H1 (cell line): ENCODE measurements around the gene PPIL4. TPM values are rescaled to one million over a fixed set of nuclear protein-coding genes. Genes with fewer than 3 reads are reported as not detected.
"Not testable (repeated sequence)": the region's sequence is repeated elsewhere in the genome, so short reads cannot be mapped to it uniquely, and the experiment has no call there.

ENCODE experiments used
- CTCF ChIA-PET: fragments of 300-600 bp; sonication (Branson Sonifier 250); formaldehyde crosslinking; loops from one replicate; lab custom pipeline; 2021; ENCODE audit not compliant: partially characterized antibody; lab: Charles Lee
- POLR2A ChIA-PET: fragments of 300-600 bp; sonication (Branson Sonifier 250); formaldehyde crosslinking; loops from one replicate; lab custom pipeline; 2021; ENCODE audit warnings: inconsistent platforms; ENCODE audit not compliant: partially characterized antibody; lab: Charles Lee
- DNase-seq, 2 experiments: peaks; one replicate each; pipeline versions ENCODE4 v3.0.0 to v3.0.0-alpha.2; 2010 to 2022; ENCODE audit warnings: low spot score in 2 of 2, low read depth in 1 of 2, mixed read lengths in 1 of 2
- FAIRE-seq: peaks from 2 replicates; lab custom pipeline; 2011; peaks lifted over from hg19 to GRCh38; lab: Jason Lieb, UNC
- H2AFZ ChIP-seq: 2 replicates; pipeline ENCODE4 v1.8.1; 2012; ENCODE audit warnings: low read length, inconsistent platforms
- H2AK5ac ChIP-seq: 2 replicates; pipeline ENCODE4 v1.6.1; 2013; ENCODE audit warnings: low read depth, low read length
- H2BK120ac ChIP-seq: replicated peaks from 2 replicates; pipeline ENCODE3; 2013; ENCODE audit warnings: low read depth, low read length, inconsistent platforms
- H2BK12ac ChIP-seq: 2 replicates; pipeline ENCODE4 v1.6.1; 2013; ENCODE audit warnings: low read depth, low read length
- H2BK15ac ChIP-seq: 2 replicates; pipeline ENCODE4 v1.6.1; 2013; ENCODE audit warnings: low read length
- H2BK20ac ChIP-seq: 2 replicates; pipeline ENCODE4 v1.6.1; 2013; ENCODE audit warnings: low read length
- H2BK5ac ChIP-seq: 2 replicates; pipeline ENCODE4 v1.6.1; 2013; ENCODE audit warnings: low read depth, low read length
- H3K14ac ChIP-seq: 2 replicates; pipeline ENCODE4 v1.6.1; 2013; ENCODE audit warnings: inconsistent platforms; ENCODE audit not compliant: insufficient read length
- H3K18ac ChIP-seq: 2 replicates; pipeline ENCODE4 v1.6.1; 2013; ENCODE audit warnings: low read length; ENCODE audit errors: extremely low read depth
- H3K23ac ChIP-seq: 2 replicates; pipeline ENCODE4 v1.6.1; 2013; ENCODE audit warnings: inconsistent platforms; ENCODE audit not compliant: insufficient read length
- H3K23me2 ChIP-seq: 2 replicates; pipeline ENCODE4 v1.6.1; 2013; ENCODE audit warnings: low read depth, low read length
- H3K27ac ChIP-seq: 2 replicates; pipeline ENCODE4 v1.6.1; 2011; ENCODE audit warnings: low read depth, low read length, inconsistent platforms
- H3K27me3 ChIP-seq, 4 experiments: replicated peaks in 1 of 4; 1 replicate in 1 of 4; 2 replicates in 3 of 4; pipeline versions ENCODE4 v1.6.1 to v1.8.1; 2011 to 2013; ENCODE audit warnings: low read length in 3 of 4, mild to moderate bottlenecking in 3 of 4, inconsistent platforms in 2 of 4, mixed read lengths in 2 of 4, moderate library complexity in 1 of 4; ENCODE audit not compliant: control insufficient read depth in 3 of 4, insufficient read depth in 3 of 4; ENCODE audit errors: extremely low read depth in 1 of 4
- H3K36me3 ChIP-seq, 4 experiments: 2 replicates each; pipeline versions ENCODE4 v1.6.1 to v1.8.1; 2011 to 2013; ENCODE audit warnings: mild to moderate bottlenecking in 4 of 4, low read length in 3 of 4, moderate library complexity in 2 of 4, control low read depth in 1 of 4, inconsistent platforms in 1 of 4; ENCODE audit not compliant: insufficient read depth in 4 of 4, control insufficient read depth in 2 of 4
- H3K4ac ChIP-seq: replicated peaks from 2 replicates; pipeline ENCODE3; 2013; ENCODE audit warnings: low read length, low read depth, mixed read lengths, inconsistent platforms; ENCODE audit not compliant: insufficient read length
- H3K4me1 ChIP-seq, 4 experiments: replicated peaks in 1 of 4; 1 replicate in 1 of 4; 2 replicates in 3 of 4; pipeline versions ENCODE4 v1.6.1 to v1.8.1; 2011 to 2013; ENCODE audit warnings: low read length in 3 of 4, inconsistent platforms in 2 of 4, mixed read lengths in 1 of 4; ENCODE audit not compliant: insufficient read depth in 4 of 4, control insufficient read depth in 3 of 4
- H3K4me2 ChIP-seq, 2 experiments: 2 replicates each; pipeline versions ENCODE4 v1.6.1 to v1.8.1; 2011 to 2013; ENCODE audit warnings: low read depth in 2 of 2, low read length in 2 of 2, control low read depth in 1 of 2, inconsistent platforms in 1 of 2, mild to moderate bottlenecking in 1 of 2; ENCODE audit not compliant: insufficient read depth in 1 of 2
- H3K4me3 ChIP-seq, 4 experiments: fragments of 200-600, 300-600 bp in 1 of 4; sonication (generic), shearing (Covaris generic), sonication (Bioruptor Twin) in 1 of 4; 2 replicates each; pipeline versions ENCODE4 v1.5.1 to v1.8.1; 2011 to 2016; ENCODE audit warnings: low read length in 4 of 4, low read depth in 3 of 4, control low read depth in 2 of 4, inconsistent platforms in 2 of 4, mild to moderate bottlenecking in 2 of 4, mixed read lengths in 1 of 4, moderate library complexity in 1 of 4; ENCODE audit not compliant: insufficient read depth in 2 of 4; ENCODE audit errors: extremely low read depth in 1 of 4
- H3K56ac ChIP-seq: replicated peaks from 2 replicates; pipeline ENCODE3; 2013; ENCODE audit warnings: low read depth, mild to moderate bottlenecking, mixed read lengths, low read length, inconsistent platforms; ENCODE audit not compliant: insufficient read length
- H3K79me1 ChIP-seq: 2 replicates; pipeline ENCODE4 v1.6.1; 2013; ENCODE audit warnings: low read depth, low read length, control low read depth
- H3K79me2 ChIP-seq, 2 experiments: 2 replicates each; pipeline versions ENCODE4 v1.6.1 to v1.8.1; 2012 to 2013; ENCODE audit warnings: low read length in 2 of 2, mild to moderate bottlenecking in 2 of 2, inconsistent platforms in 1 of 2; ENCODE audit not compliant: insufficient read depth in 2 of 2, control insufficient read depth in 1 of 2
- H3K9ac ChIP-seq, 4 experiments: replicated peaks in 1 of 4; 1 replicate in 1 of 4; 2 replicates in 3 of 4; pipeline versions ENCODE4 v1.6.1 to v1.8.1; 2011 to 2013; ENCODE audit warnings: low read depth in 3 of 4, low read length in 3 of 4, control low read depth in 2 of 4, mild to moderate bottlenecking in 2 of 4, moderate library complexity in 2 of 4, inconsistent platforms in 1 of 4; ENCODE audit errors: extremely low read depth in 1 of 4
- H3K9me3 ChIP-seq, 2 experiments: 2 replicates each; pipeline versions ENCODE4 v1.6.1 to v1.8.1; 2012 to 2013; ENCODE audit warnings: mild to moderate bottlenecking in 2 of 2, moderate library complexity in 2 of 2, control low read depth in 1 of 2, inconsistent platforms in 1 of 2, low read depth in 1 of 2, low read length in 1 of 2, mixed read lengths in 1 of 2; ENCODE audit not compliant: insufficient read depth in 2 of 2
- H4K20me1 ChIP-seq, 2 experiments: replicated peaks in 1 of 2; 2 replicates each; pipeline versions ENCODE3 to v1.8.1; 2011 to 2013; ENCODE audit warnings: inconsistent platforms in 2 of 2, low read length in 2 of 2, mild to moderate bottlenecking in 1 of 2; ENCODE audit not compliant: insufficient read depth in 2 of 2, control insufficient read depth in 1 of 2
- H4K5ac ChIP-seq: 2 replicates; pipeline ENCODE4 v1.6.1; 2013; ENCODE audit warnings: low read length, low read depth, mixed read lengths, inconsistent platforms; ENCODE audit not compliant: insufficient read length
- H4K8ac ChIP-seq: 2 replicates; pipeline ENCODE4 v1.8.0; 2013; ENCODE audit warnings: mild to moderate bottlenecking, moderate library complexity, low read length, inconsistent platforms; ENCODE audit not compliant: insufficient read depth; ENCODE audit errors: extremely low read depth
- H4K91ac ChIP-seq: replicated peaks from 2 replicates; pipeline ENCODE3; 2013; ENCODE audit warnings: low read length, mixed read lengths, inconsistent platforms; ENCODE audit not compliant: insufficient read length
- WGBS, 2 experiments: shearing (Covaris generic) in 1 of 2; methylation state at CpG; one replicate each; pipeline versions ENCODE4 v1.1.6 to v1.1.7; 2013 to 2015; ENCODE audit warnings: low lambda C conversion rate in 2 of 2, mixed read lengths in 2 of 2, inconsistent platforms in 1 of 2, low coverage in 1 of 2, missing lambda C conversion rate in 1 of 2; ENCODE audit not compliant: insufficient replicate concordance in 2 of 2, insufficient coverage in 1 of 2, insufficient read length in 1 of 2; ENCODE audit errors: extremely low coverage in 1 of 2, missing lambda C conversion rate in 1 of 2; 5-methylcytosine and 5-hydroxymethylcytosine counted together
- polyA plus RNA-seq, 7 experiments: library from polyadenylated mRNA; depleted of rRNA in 3 of 7; stranded (reverse) in 5 of 7; unstranded in 2 of 7; fragments of >200 nt in 5 of 7; fragments of 200-250 nt in 2 of 7; gene quantifications; 1 replicate in 5 of 7; 2 replicates in 1 of 7; 4 replicates in 1 of 7; pipeline versions ENCODE4 v1.2.1 to v1.2.3, GENCODE V29; 2011 to 2013; ENCODE audit warnings: missing spikeins in 2 of 7, mixed read lengths in 2 of 7
- total RNA-seq: library from RNA; stranded (reverse); fragmentation: NEBNext Ultra II Directional; extraction: Animal tissue kit (Norgen Biotek cat#: 25700); gene quantifications from 2 replicates; pipeline ENCODE4 v1.2.1, GENCODE V29; 2021

Gene PPIL4
- total and polyA plus RNA-seq, 2 of the 8 experiments (the other 6 are each of a cell fraction or from before 2014, with no cell fraction given): 2.0 to 33.2 TPM

GRCh38 chr6:149462712-149463111, 83.1 kb downstream of the PPIL4 start:
- H3K23ac ChIP-seq, FAIRE-seq, H2BK5ac ChIP-seq, H3K79me2 ChIP-seq, H3K4ac ChIP-seq, H3K4me3 ChIP-seq, H2AFZ ChIP-seq, H3K36me3 ChIP-seq, H2BK15ac ChIP-seq, H4K20me1 ChIP-seq, H3K14ac ChIP-seq, H3K4me2 ChIP-seq, H4K91ac ChIP-seq, H3K27me3 ChIP-seq, H3K9ac ChIP-seq, H4K5ac ChIP-seq, H2BK20ac ChIP-seq, H3K9me3 ChIP-seq, H2AK5ac ChIP-seq, H2BK12ac ChIP-seq, H3K56ac ChIP-seq, H4K8ac ChIP-seq, H3K23me2 ChIP-seq, H3K18ac ChIP-seq, POLR2A ChIA-PET, H3K79me1 ChIP-seq, DNase-seq, H3K4me1 ChIP-seq, H2BK120ac ChIP-seq, H3K27ac ChIP-seq: not testable (repeated sequence)
- CTCF ChIA-PET: interaction anchor here (1.4 kb wide), 1 partner anchor 11 kb away, joined by 4 read pairs; no protein-coding TSS in a partner anchor
- whole genome bisulfite sequencing, 2 experiments: 92% methylated on average over 7 of the region's 7 CpGs; no CpG with 5 or more reads in 1 of the 2 experiments
